Activated CD4-positive, alpha-beta T cell treated with anti-CD3 and anti-CD28 coated beads, Interleukin-2, amount 10 ng/mL, durations not matched to agents 7 days and 5 days (primary cell): Measurements from ENCODE around the gene PTPRN2. TPM values are rescaled to one million over a fixed set of nuclear protein-coding genes. Genes with fewer than 3 reads are reported as not detected.
"Not testable (repeated sequence)": the region's sequence is repeated elsewhere in the genome, so short reads cannot be mapped to it uniquely, and the experiment has no call there.

ENCODE experiments used
- CTCF ChIA-PET: fragments of 350-600 bp; sonication (Branson Sonifier 250); formaldehyde crosslinking; loops from one replicate; lab custom pipeline; 2021; ENCODE audit warnings: antibody characterized with exemption; lab: Charles Lee
- POLR2A ChIA-PET: fragments of 350-600 bp; sonication (Branson Sonifier 250); formaldehyde crosslinking; loops from one replicate; lab custom pipeline; 2021; ENCODE audit warnings: antibody characterized with exemption; lab: Charles Lee
- DNase-seq: peaks from one replicate; pipeline ENCODE4 v3.0.0-alpha.2; 2020
- H3K27ac Mint-ChIP-seq: one replicate; pipeline ENCODE4 v1.8.0; 2021; ENCODE audit warnings: mild to moderate bottlenecking, moderate library complexity, mixed read lengths
- H3K27me3 Mint-ChIP-seq: one replicate; pipeline ENCODE4 v1.8.0; 2021; ENCODE audit warnings: mixed read lengths
- H3K36me3 Mint-ChIP-seq: one replicate; pipeline ENCODE4 v1.8.0; 2021; ENCODE audit warnings: low read depth, mixed read lengths
- H3K4me1 Mint-ChIP-seq: one replicate; pipeline ENCODE4 v1.8.0; 2021; ENCODE audit warnings: mixed read lengths
- H3K4me3 Mint-ChIP-seq: one replicate; pipeline ENCODE4 v1.8.0; 2021; ENCODE audit warnings: mild to moderate bottlenecking, moderate library complexity, mixed read lengths
- H3K9me3 Mint-ChIP-seq: one replicate; pipeline ENCODE4 v1.8.0; 2021; ENCODE audit warnings: mixed read lengths
- total RNA-seq, 2 experiments: library from RNA; stranded (reverse); gene quantifications; one replicate each; pipeline ENCODE4 v1.2.3, GENCODE V29; 2021

PTPRN2 gene
- total RNA-seq, 2 experiments from 2014 or later, result 2.6 to 2.7 TPM

DNA sequence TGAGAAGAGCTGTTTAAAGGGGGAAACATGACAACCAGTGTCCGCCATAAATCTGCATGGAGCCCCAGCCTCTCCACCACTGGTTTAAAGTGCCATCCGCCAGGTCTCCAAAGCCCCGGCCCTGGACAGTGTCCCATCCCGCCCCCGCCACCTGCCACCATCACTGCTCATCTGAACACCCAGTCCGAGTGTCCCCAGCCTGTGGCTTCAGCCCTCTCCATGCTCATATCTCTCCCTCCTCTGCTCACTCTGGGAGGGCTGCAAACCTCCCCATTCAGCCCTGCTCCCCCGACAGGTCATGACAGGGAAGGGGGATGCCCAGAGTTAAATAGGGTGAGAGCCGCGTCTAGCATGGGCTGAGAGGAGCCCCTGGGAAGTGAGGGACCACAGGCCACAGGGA is 984.6 kb downstream of the PTPRN2 start:
- CTCF ChIA-PET, result interaction anchor here (0.7 to 2.3 kb wide), 3 partner anchors 19 to 168 kb away, joined by 3 to 6 read pairs (median 4); no protein-coding TSS in a partner anchor
- POLR2A ChIA-PET, result interaction anchor here (0.5 kb wide), 1 partner anchor 170 kb away, joined by 3 read pairs; no protein-coding TSS in a partner anchor
- no peak overlapping the region for H3K27ac Mint-ChIP-seq
- H3K4me1 Mint-ChIP-seq, result peaks cover 2% of the 10 kb centered on the region
- no peaks in the 10 kb centered on the region for H3K9me3 Mint-ChIP-seq
- H3K4me3 Mint-ChIP-seq, result no peak overlapping the region
- no peaks in the 10 kb centered on the region for H3K36me3 Mint-ChIP-seq
- no peak for DNase-seq
- H3K27me3 Mint-ChIP-seq, result peaks cover 4% of the 10 kb centered on the region

DNA sequence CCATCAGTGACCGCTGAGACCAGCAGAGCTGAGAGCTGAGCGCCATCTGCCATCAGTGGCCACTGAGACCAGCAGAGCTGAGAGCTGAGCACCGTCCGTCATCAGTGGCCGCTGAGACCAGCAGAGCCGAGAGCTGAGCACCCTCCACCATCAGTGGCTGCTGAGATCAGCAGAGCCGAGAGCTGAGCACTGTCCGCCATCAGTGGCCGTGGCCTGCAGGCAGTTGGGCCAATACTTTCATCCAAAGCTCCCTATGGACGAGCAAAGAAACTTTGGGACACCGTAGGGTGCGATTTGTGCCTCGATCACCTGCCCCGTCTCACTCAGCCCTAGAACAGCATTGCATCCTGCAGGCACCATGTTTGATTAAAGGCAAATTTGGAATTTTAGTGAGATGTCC is 985.0 kb downstream of the PTPRN2 start:
- Mint-ChIP-seq H3K27ac (no peak overlapping the region), H3K4me3 (no peak overlapping the region), H3K9me3 (no peaks in the 10 kb centered on the region), H3K36me3 (no peaks in the 10 kb centered on the region), H3K4me1 (peaks cover 2% of the 10 kb centered on the region), H3K27me3 (peaks cover 4% of the 10 kb centered on the region)
- no peak for DNase-seq
- POLR2A ChIA-PET, result no interaction called here
- CTCF ChIA-PET, result interaction anchor here (0.7 to 2.3 kb wide), 4 partner anchors 10 to 167 kb away, joined by 3 to 6 read pairs (median 4); no protein-coding TSS in a partner anchor

DNA sequence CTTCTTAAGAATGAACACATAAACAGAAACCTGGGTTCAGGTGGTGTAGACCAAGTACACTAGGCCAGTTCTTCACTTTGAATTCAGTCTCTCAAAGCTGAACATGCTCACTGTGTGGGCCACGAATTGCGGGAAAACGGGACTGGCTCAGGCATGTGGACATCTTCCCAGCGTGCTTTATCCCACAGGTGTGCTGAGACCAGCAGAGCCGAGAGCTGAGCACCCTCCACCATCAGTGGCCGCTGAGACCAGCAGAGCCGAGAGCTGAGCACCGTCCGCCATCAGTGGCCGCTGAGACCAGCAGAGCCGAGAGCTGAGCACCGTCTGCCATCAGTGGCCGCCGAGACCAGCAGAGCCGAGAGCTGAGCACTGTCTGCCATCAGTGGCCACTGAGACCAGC is 985.5 kb downstream of the PTPRN2 start:
- CTCF ChIA-PET, result interaction anchor here (0.7 to 2.3 kb wide), 4 partner anchors 10 to 167 kb away, joined by 3 to 6 read pairs (median 4); no protein-coding TSS in a partner anchor
- POLR2A ChIA-PET, result no interaction called here
- DNase-seq, result no peak
- Mint-ChIP-seq H3K4me1 (peaks cover 2% of the 10 kb centered on the region), H3K9me3 (no peaks in the 10 kb centered on the region), H3K36me3 (no peaks in the 10 kb centered on the region), H3K4me3 (no peak overlapping the region), H3K27me3 (peaks cover 4% of the 10 kb centered on the region), H3K27ac (no peak overlapping the region)

GRCh38 chr7:157601530-157601929 is 986.1 kb downstream of the PTPRN2 start:
- POLR2A ChIA-PET, result no interaction called here
- DNase-seq, result no peak
- H3K27me3 Mint-ChIP-seq, result peaks cover 4% of the 10 kb centered on the region
- H3K27ac Mint-ChIP-seq, result no peak overlapping the region
- no peaks in the 10 kb centered on the region for H3K36me3 Mint-ChIP-seq
- no peak overlapping the region for H3K4me3 Mint-ChIP-seq
- CTCF ChIA-PET, result interaction anchor here (1.1 to 2.3 kb wide), 3 partner anchors 11 to 40 kb away, joined by 3 to 6 read pairs (median 3); no protein-coding TSS in a partner anchor
- no peaks in the 10 kb centered on the region for H3K4me1 Mint-ChIP-seq
- H3K9me3 Mint-ChIP-seq, result no peaks in the 10 kb centered on the region

DNA sequence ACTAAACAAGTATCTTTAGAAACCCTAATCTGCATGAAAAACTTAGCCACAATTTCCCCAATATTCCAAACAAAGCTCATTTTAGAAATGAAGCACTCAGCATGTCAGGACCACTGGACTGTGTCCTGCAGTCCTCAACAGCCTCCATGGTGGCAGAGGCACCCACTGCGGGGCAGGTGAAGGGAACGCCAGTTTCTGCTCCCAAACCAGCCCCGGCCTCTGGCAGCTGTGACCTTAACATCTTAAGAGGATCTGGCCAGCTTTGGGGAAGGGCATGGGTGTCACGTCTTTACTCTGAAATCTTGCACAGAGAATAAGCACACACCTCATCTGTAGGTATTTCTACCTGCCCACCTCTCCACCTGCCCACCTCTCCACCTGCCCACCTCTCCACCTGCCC is 988.1 kb downstream of the PTPRN2 start:
- Mint-ChIP-seq H3K4me1 (no peaks in the 10 kb centered on the region), H3K36me3 (no peaks in the 10 kb centered on the region), H3K9me3 (no peaks in the 10 kb centered on the region), H3K4me3 (no peak overlapping the region), H3K27ac (peak overlapping the region; percentile 9), H3K27me3 (peaks cover 4% of the 10 kb centered on the region)
- no peak for DNase-seq
- CTCF ChIA-PET, result interaction anchor here (1.0 to 1.2 kb wide), 2 partner anchors 8 to 10 kb away, joined by 3 read pairs; no protein-coding TSS in a partner anchor
- POLR2A ChIA-PET, result no interaction called here

DNA sequence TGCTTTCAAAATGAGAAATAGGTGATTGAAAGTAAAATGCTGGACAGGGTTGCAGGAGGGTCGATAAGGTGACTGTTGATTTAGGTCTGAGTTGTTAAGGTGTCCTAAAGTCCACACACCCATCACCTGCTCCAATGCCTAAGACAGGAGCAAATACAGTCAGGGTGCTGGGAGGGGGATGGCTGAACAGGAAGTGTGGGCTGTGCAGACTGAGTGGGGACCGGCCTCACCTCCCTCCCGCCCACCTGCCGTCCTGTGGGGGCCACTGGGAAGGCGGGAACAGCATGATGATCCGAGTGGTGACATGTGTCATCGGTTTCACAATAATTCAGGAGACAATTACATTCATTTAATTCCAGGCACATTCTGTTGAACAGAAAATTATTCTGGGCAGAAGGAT is 990.1 kb downstream of the PTPRN2 start:
- ChIA-PET CTCF (no interaction called here), POLR2A (no interaction called here)
- H3K27ac Mint-ChIP-seq, result no peak overlapping the region
- H3K4me3 Mint-ChIP-seq, result no peak overlapping the region
- H3K4me1 Mint-ChIP-seq, result no peaks in the 10 kb centered on the region
- peaks cover 4% of the 10 kb centered on the region for H3K27me3 Mint-ChIP-seq
- H3K36me3 Mint-ChIP-seq, result no peaks in the 10 kb centered on the region
- no peak for DNase-seq
- H3K9me3 Mint-ChIP-seq, result no peaks in the 10 kb centered on the region

DNA sequence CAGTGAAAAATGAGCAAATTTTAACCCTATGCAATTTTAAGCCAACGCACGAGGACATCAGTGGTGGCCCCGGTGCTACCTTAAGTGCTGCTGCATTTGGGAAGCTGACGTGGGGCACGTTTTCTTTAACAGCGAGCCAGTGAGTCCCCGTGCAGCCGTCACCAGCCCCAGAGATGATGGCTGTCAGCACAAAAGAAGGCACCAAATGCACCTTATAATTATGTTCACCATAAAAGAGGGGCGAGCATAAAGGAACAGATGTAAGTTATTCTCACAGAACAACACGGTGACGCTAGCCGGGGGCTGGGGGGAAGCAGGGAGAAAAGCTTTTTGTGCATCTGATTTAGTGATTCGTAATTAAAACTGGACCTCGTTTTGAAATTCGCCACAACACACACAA is 990.7 kb downstream of the PTPRN2 start:
- no peak overlapping the region for H3K4me3 Mint-ChIP-seq
- H3K9me3 Mint-ChIP-seq, result no peaks in the 10 kb centered on the region
- ChIA-PET POLR2A (no interaction called here), CTCF (interaction anchor here (0.6 kb wide), 1 partner anchor 30 kb away, joined by 3 read pairs; no protein-coding TSS in a partner anchor)
- no peak for DNase-seq
- peaks cover 4% of the 10 kb centered on the region for H3K27me3 Mint-ChIP-seq
- no peaks in the 10 kb centered on the region for H3K4me1 Mint-ChIP-seq
- no peaks in the 10 kb centered on the region for H3K36me3 Mint-ChIP-seq
- no peak overlapping the region for H3K27ac Mint-ChIP-seq

GRCh38 chr7:157596471-157596870 is 991.2 kb downstream of the PTPRN2 start:
- ChIA-PET POLR2A (no interaction called here), CTCF (no interaction called here)
- no peaks in the 10 kb centered on the region for H3K9me3 Mint-ChIP-seq
- no peak for DNase-seq
- H3K27ac Mint-ChIP-seq, result no peak overlapping the region
- no peak overlapping the region for H3K4me3 Mint-ChIP-seq
- H3K36me3 Mint-ChIP-seq, result no peaks in the 10 kb centered on the region
- H3K27me3 Mint-ChIP-seq, result peaks cover 4% of the 10 kb centered on the region
- H3K4me1 Mint-ChIP-seq, result no peaks in the 10 kb centered on the region

GRCh38 chr7:157596026-157596425 is 991.6 kb downstream of the PTPRN2 start:
- no peaks in the 10 kb centered on the region for H3K36me3 Mint-ChIP-seq
- peaks cover 3% of the 10 kb centered on the region for H3K27me3 Mint-ChIP-seq
- ChIA-PET CTCF (no interaction called here), POLR2A (no interaction called here)
- no peak overlapping the region for H3K27ac Mint-ChIP-seq
- DNase-seq, result no peak
- no peaks in the 10 kb centered on the region for H3K4me1 Mint-ChIP-seq
- no peaks in the 10 kb centered on the region for H3K9me3 Mint-ChIP-seq
- no peak overlapping the region for H3K4me3 Mint-ChIP-seq

GRCh38 chr7:157595086-157595855 is 992.4 kb downstream of the PTPRN2 start:
- DNase-seq, result no peak
- Mint-ChIP-seq H3K36me3 (no peaks in the 10 kb centered on the region), H3K9me3 (no peaks in the 10 kb centered on the region), H3K27ac (no peak overlapping the region), H3K4me1 (no peaks in the 10 kb centered on the region), H3K27me3 (no peaks in the 10 kb centered on the region), H3K4me3 (no peak overlapping the region)
- ChIA-PET POLR2A (no interaction called here), CTCF (no interaction called here)

DNA sequence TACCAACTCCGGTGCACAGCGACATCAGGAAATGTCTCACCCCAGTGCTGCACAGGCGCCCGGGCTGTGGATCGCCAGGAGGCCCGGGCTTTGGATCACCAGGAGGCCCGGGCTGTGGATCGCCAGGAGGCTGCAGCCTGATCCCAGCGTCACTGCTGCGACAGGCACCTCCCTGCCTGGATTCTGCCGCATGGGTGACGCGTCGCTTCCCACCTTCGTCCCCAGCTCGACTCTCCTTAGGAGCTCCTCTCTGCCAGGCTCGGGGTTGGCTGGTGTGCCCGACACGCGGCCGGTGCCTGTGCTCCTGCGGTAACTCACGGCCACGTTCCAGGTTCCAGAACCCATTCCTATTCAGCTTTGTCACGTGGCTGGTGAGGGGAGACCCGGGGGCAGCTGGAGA is 993.3 kb downstream of the PTPRN2 start:
- H3K27ac Mint-ChIP-seq, result no peak overlapping the region
- H3K36me3 Mint-ChIP-seq, result no peaks in the 10 kb centered on the region
- H3K4me3 Mint-ChIP-seq, result no peak overlapping the region
- H3K9me3 Mint-ChIP-seq, result no peaks in the 10 kb centered on the region
- no peaks in the 10 kb centered on the region for H3K4me1 Mint-ChIP-seq
- ChIA-PET CTCF (no interaction called here), POLR2A (no interaction called here)
- H3K27me3 Mint-ChIP-seq, result no peaks in the 10 kb centered on the region
- DNase-seq, result no peak

DNA sequence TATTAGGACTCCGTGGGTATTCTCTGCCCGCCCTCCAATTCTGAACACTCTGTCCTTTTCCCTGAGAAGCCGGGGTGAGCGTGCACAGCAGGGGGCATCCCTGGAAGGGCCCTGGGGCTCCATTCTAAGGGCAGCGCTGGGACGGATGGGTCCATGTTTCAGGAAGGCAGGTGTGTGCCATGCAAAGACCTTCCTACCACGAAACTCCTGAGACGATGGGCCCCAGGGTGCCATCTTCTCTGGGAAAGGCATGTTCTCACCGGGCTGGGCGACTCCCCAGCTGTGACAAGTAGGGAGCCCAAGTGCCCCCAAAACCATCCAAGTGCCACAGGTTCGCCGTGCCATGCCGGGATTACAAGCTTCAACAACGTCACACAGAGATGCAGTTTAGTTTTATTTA is 994.1 kb downstream of the PTPRN2 start:
- Mint-ChIP-seq H3K36me3 (no peaks in the 10 kb centered on the region), H3K27me3 (no peaks in the 10 kb centered on the region), H3K4me3 (no peak overlapping the region), H3K9me3 (no peaks in the 10 kb centered on the region), H3K4me1 (no peaks in the 10 kb centered on the region), H3K27ac (no peak overlapping the region)
- CTCF ChIA-PET, result no interaction called here
- no peak for DNase-seq
- POLR2A ChIA-PET, result no interaction called here

GRCh38 chr7:157592636-157593320 is 994.8 kb downstream of the PTPRN2 start:
- H3K36me3 Mint-ChIP-seq, POLR2A ChIA-PET, CTCF ChIA-PET, H3K4me3 Mint-ChIP-seq, DNase-seq, H3K4me1 Mint-ChIP-seq, H3K9me3 Mint-ChIP-seq, H3K27me3 Mint-ChIP-seq, H3K27ac Mint-ChIP-seq: not testable (repeated sequence)
